ENCODE measurements around the gene KCND2. TPM values are rescaled to one million over a fixed set of nuclear protein-coding genes. Genes with fewer than 3 reads are reported as not detected.

The KCND2 gene
- total and polyA plus RNA-seq, 7 donors: under 0.01 to 3.3 (median 1.3) TPM; not detected in 1

DNA sequence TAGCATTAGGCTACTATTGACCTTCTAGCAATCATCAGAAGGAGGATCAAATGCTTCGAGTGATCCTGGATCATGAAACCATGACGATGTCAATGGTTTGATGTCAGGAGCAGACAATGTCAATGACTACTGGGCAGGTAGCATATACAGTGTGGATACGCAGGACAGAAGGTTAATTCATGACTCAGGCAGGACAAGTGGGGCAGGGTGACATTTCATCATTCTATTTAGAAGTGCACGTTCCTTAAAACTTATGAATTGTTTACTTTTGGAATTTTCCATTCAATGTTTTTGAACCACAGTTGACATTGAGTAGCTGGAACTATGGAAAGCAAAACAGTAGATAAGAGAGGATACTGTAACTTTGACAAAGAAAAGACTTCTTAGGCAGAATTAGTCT is 444.2 kb downstream of the KCND2 start:
- WGBS, 2 donors: 78 to 83% methylated on average over 4 of the region's 4 CpGs
- Histone ChIP-seq H3K9me3 (no peaks in the 10 kb centered on the region), H3K36me3 (no peaks in the 10 kb centered on the region), H3K4me1 (no peaks in the 10 kb centered on the region), H3K4me3 (no peak overlapping the region), H3K27ac (no peak overlapping the region), H3K27me3 (no peaks in the 10 kb centered on the region)
- DNase-seq: no peak
- TF ChIP-seq EP300 (IDR thresholded peaks at IDR 0.05) (no peak), POLR2A (IDR thresholded peaks at IDR 0.05) (no peak), POLR2AphosphoS5 (IDR thresholded peaks at IDR 0.05) (no peak)
- TF ChIP-seq, protein P1, sequence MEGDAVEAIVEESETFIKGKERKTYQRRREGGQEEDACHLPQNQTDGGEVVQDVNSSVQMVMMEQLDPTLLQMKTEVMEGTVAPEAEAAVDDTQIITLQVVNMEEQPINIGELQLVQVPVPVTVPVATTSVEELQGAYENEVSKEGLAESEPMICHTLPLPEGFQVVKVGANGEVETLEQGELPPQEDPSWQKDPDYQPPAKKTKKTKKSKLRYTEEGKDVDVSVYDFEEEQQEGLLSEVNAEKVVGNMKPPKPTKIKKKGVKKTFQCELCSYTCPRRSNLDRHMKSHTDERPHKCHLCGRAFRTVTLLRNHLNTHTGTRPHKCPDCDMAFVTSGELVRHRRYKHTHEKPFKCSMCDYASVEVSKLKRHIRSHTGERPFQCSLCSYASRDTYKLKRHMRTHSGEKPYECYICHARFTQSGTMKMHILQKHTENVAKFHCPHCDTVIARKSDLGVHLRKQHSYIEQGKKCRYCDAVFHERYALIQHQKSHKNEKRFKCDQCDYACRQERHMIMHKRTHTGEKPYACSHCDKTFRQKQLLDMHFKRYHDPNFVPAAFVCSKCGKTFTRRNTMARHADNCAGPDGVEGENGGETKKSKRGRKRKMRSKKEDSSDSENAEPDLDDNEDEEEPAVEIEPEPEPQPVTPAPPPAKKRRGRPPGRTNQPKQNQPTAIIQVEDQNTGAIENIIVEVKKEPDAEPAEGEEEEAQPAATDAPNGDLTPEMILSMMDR (IDR thresholded peaks at IDR 0.05): no peak
- intact Hi-C loops (cut with DNase I): no loop called here

DNA sequence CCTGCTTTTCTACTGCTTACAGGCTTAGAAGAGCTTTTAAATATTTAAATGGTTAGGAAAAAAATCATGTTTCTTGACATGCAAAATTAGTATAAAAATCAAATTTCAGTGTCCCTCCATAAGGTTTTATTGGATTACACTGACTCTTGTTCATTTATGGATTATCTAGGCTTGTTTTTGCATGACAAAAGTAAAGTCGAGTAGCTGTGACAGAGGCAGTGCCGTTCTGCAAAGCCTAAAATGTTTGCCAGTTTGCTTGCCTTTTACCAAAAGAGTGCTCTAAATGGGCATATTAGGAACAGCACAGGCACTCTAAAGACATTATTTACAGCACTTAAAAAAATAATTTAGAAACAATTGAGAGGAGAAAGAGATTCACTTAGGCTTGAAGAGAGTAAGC is 445.4 kb downstream of the KCND2 start:
- intact Hi-C loops (cut with DNase I): no loop called here
- no peaks in the 10 kb centered on the region for H3K27me3 ChIP-seq
- no peaks in the 10 kb centered on the region for H3K4me1 ChIP-seq
- DNase-seq: no peak
- H3K27ac ChIP-seq: no peak overlapping the region
- no peaks in the 10 kb centered on the region for H3K9me3 ChIP-seq
- no peak overlapping the region for H3K4me3 ChIP-seq
- no peaks in the 10 kb centered on the region for H3K36me3 ChIP-seq
- TF ChIP-seq, protein P1 (IDR thresholded peaks at IDR 0.05): no peak
- TF ChIP-seq POLR2AphosphoS5 (IDR thresholded peaks at IDR 0.05) (no peak), POLR2A (IDR thresholded peaks at IDR 0.05) (no peak), EP300 (IDR thresholded peaks at IDR 0.05) (no peak)
- WGBS, 2 donors: 71 to 72% methylated on average over 2 of the region's 2 CpGs

DNA sequence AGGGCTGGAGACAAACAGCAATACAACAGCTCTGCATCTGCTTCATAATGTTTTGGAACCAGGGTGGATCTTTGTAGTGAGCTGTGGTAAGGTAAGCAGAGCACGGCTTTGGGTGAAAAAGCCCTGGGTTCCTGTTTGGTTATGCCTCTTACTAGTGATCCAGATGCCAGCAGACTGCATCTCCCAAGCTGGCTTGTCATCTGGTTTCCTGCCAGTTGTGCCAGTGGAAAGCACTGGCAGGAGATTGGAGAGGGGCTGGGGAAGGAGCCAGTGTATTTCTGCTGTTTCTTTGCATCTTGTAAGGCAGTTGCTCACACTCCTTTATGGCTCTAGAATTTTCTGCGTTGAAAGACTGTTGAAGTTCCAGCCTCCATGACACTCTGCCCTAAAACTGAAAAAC is 447.3 kb downstream of the KCND2 start:
- Histone ChIP-seq H3K27ac (no peak overlapping the region), H3K4me1 (peaks cover 0 to 8% (median 3%) of the 10 kb centered on the region in 4 donors), H3K9me3 (no peaks in the 10 kb centered on the region), H3K36me3 (no peaks in the 10 kb centered on the region), H3K4me3 (no peak overlapping the region), H3K27me3 (no peaks in the 10 kb centered on the region)
- DNase-seq: no peak
- intact Hi-C loops (cut with DNase I): loop anchor here (10.0 kb wide), 1 partner anchor 804 kb away; no protein-coding TSS in a partner anchor
- TF ChIP-seq, protein P1 (IDR thresholded peaks at IDR 0.05): no peak
- no peak for TF ChIP-seq EP300 (IDR thresholded peaks at IDR 0.05)
- TF ChIP-seq POLR2AphosphoS5 (IDR thresholded peaks at IDR 0.05): no peak
- TF ChIP-seq POLR2A (IDR thresholded peaks at IDR 0.05): no peak
- WGBS, 2 donors: 52 to 63% methylated on average over 2 of the region's 2 CpGs

DNA sequence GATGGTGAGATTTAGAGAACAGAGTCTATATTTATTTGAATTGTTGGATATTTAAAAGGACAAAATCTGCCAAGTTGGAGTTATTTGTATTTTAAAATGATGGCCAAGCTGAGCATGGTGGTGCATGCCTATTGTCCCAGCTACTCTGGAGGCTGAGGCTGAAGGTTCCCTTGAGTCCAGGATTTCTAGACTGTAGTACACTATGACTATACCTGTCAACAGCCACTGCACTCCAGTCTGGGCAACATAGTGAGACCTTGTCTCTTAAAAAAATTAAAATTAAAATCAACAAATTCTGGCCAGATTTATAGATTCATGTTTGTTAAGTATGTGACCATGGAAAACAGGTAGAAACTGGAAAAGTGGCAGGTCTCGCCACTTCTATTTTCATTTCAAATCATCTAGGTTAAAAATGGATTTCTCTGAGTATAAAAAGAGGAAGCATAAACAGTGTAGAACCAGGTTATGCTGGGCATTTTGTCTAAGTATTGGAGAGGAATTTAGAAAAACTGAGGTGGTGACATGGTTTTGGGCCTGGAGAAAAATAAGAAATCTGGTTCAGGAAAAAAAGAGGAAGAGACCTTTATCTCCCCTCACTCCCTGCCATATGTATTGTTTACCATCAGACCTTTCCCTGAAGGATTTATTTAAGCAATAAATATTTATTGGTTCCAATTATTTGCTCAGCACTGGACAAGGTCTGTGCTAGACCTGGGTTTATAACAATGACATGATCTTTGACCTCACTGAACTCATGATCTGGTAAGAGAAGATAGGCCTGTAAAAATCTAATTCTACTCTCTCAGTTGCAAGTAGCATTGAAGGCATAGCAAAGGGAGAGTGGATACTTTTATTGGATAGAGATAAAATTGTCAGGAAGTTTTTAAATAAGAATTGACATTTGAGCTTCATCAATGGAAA is 450.8 kb downstream of the KCND2 start:
- no peak for TF ChIP-seq POLR2AphosphoS5 (IDR thresholded peaks at IDR 0.05)
- no peak for TF ChIP-seq EP300 (IDR thresholded peaks at IDR 0.05)
- TF ChIP-seq POLR2A (IDR thresholded peaks at IDR 0.05): no peak
- TF ChIP-seq, protein P1 (IDR thresholded peaks at IDR 0.05): no peak
- H3K4me3 ChIP-seq: no peak overlapping the region
- H3K36me3 ChIP-seq: no peaks in the 10 kb centered on the region
- H3K9me3 ChIP-seq: no peaks in the 10 kb centered on the region
- DNase-seq: no peak
- H3K4me1 ChIP-seq: peaks cover 0 to 13% (median 3%) of the 10 kb centered on the region in 4 donors
- no peak overlapping the region for H3K27ac ChIP-seq
- no peaks in the 10 kb centered on the region for H3K27me3 ChIP-seq
- intact Hi-C loops (cut with DNase I): loop anchor here (10.0 kb wide), 1 partner anchor 801 kb away; no protein-coding TSS in a partner anchor
- WGBS, 2 donors: 78 to 90% methylated on average over 1 of the region's 1 CpG
